GM12875 (cell line): ENCODE results near the gene RRP9.

Source experiments
- H3K4me3 ChIP-seq: one replicate; pipeline ENCODE4 v1.5.1; 2011; ENCODE audit warnings: low read depth, low read length, control low read depth
- CTCF ChIP-seq: IDR thresholded peaks from 2 replicates; pipeline ENCODE4 v1.5.1; 2011; ENCODE audit warnings: low read depth, mild to moderate bottlenecking, control low read depth, inconsistent platforms, low read length, moderate library complexity, borderline replicate concordance; ENCODE audit not compliant: insufficient read depth

Gene RRP9

GRCh38 chr3:51946796-51947195 lies 5.1 kb upstream of the RRP9 start:
- no peak overlapping the region for H3K4me3 ChIP-seq
- TF ChIP-seq CTCF = no peak

GRCh38 chr3:51945926-51946705 lies 4.4 kb upstream of the RRP9 start:
- no peak overlapping the region for H3K4me3 ChIP-seq
- TF ChIP-seq CTCF = no peak

GRCh38 chr3:51945031-51945840 lies 3.5 kb upstream of the RRP9 start:
- TF ChIP-seq CTCF = no peak

GRCh38 chr3:51944451-51945021 lies 2.8 kb upstream of the RRP9 start:
- no peak for TF ChIP-seq CTCF
- no peak overlapping the region for H3K4me3 ChIP-seq

More at GRCh38 chr3:51945031-51945840, 3.5 kb upstream of the RRP9 start:
- no peak overlapping the region for H3K4me3 ChIP-seq

- no peak overlapping the region for H3K4me3 ChIP-seq
- no peak for TF ChIP-seq CTCF
These were observed 2.0 kb upstream of the RRP9 start for GRCh38 chr3:51943451-51944391.

- TF ChIP-seq CTCF = no peak
These were observed 1.1 kb upstream of the RRP9 start for GRCh38 chr3:51942603-51943450.

More at GRCh38 chr3:51942603-51943450, 1.1 kb upstream of the RRP9 start:
- H3K4me3 ChIP-seq = peak overlapping the region; percentile 66
